A673 (cell line): ENCODE measurements around the gene FCHSD2. TPM values are rescaled to one million over a fixed set of nuclear protein-coding genes. Genes with fewer than 3 reads are reported as not detected.

Experiments
- BruUV-seq: library from RNA; stranded (reverse); fragments of 400-500 nt; replicated peaks from 2 replicates; lab custom pipeline; 2021; lab: Mats Ljungman, UMichigan
- CTCF ChIA-PET: fragments of 300-600 bp; sonication (Branson Sonifier 250); formaldehyde crosslinking; loops from one replicate; lab custom pipeline; 2022; ENCODE audit warnings: antibody characterized with exemption; lab: Charles Lee
- POLR2A ChIA-PET: fragments of 300-600 bp; sonication (Branson Sonifier 250); formaldehyde crosslinking; loops from one replicate; lab custom pipeline; 2022; ENCODE audit warnings: antibody characterized with exemption; ENCODE audit not compliant: low non-redundant PET; lab: Charles Lee
- DNase-seq: peaks from one replicate; pipeline ENCODE4 v3.0.0-alpha.2; 2015; ENCODE audit warnings: low spot score
- H3K27ac ChIP-seq: fragments of 200-600 bp; sonication (generic); 2 replicates; pipeline ENCODE4 v1.5.1; 2016; ENCODE audit warnings: mixed run types, low read depth, mild to moderate bottlenecking, mixed read lengths, antibody characterized with exemption, low read length; ENCODE audit not compliant: poor library complexity, severe bottlenecking
- H3K27me3 ChIP-seq: fragments of 200-600 bp; sonication (generic); replicated peaks from 2 replicates; pipeline ENCODE4 v1.6.1; 2017; ENCODE audit warnings: mixed run types, low read depth, mild to moderate bottlenecking, mixed read lengths, antibody characterized with exemption, low read length; ENCODE audit not compliant: insufficient read depth, poor library complexity
- H3K36me3 ChIP-seq: fragments of 200-600 bp; sonication (generic); 2 replicates; pipeline ENCODE4 v1.6.1; 2016; ENCODE audit warnings: mixed run types, mild to moderate bottlenecking, mixed read lengths, antibody characterized with exemption, low read length; ENCODE audit not compliant: insufficient read depth, poor library complexity, severe bottlenecking
- H3K4me1 ChIP-seq: fragments of 200-600 bp; sonication (generic); 2 replicates; pipeline ENCODE4 v1.6.1; 2017; ENCODE audit warnings: mixed run types, mild to moderate bottlenecking, mixed read lengths, antibody characterized with exemption, low read length; ENCODE audit not compliant: insufficient read depth, poor library complexity, severe bottlenecking
- H3K4me3 ChIP-seq: fragments of 200-600 bp; sonication (generic); 2 replicates; pipeline ENCODE4 v1.5.1; 2016; ENCODE audit warnings: low read depth, mixed run types, mild to moderate bottlenecking, mixed read lengths, low read length; ENCODE audit not compliant: poor library complexity, severe bottlenecking
- H3K9me3 ChIP-seq: fragments of 200-600 bp; sonication (generic); 2 replicates; pipeline ENCODE4 v1.6.1; 2016; ENCODE audit warnings: mixed run types, low read depth, mild to moderate bottlenecking, mixed read lengths, antibody characterized with exemption, low read length; ENCODE audit not compliant: poor library complexity, severe bottlenecking
- EZH2 ChIP-seq: fragments of 200-600 bp; sonication (generic); IDR thresholded peaks from 2 replicates; pipeline ENCODE4 v1.6.1; 2017; ENCODE audit warnings: borderline replicate concordance, low read depth, mild to moderate bottlenecking, mixed read lengths, antibody characterized with exemption, low read length; ENCODE audit not compliant: poor library complexity, severe bottlenecking
- intact Hi-C: fragments of 100-400 bp; cut with micrococcal nuclease; formaldehyde crosslinking; loops from one replicate; pipeline ENCODE4 v1.10.0; 2022; ENCODE audit not compliant: unreplicated experiment
- total RNA-seq: library from RNA; stranded (reverse); gene quantifications from 2 replicates; pipeline ENCODE4 v1.2.3, GENCODE V29; 2021
- TF ChIP-seq, protein P1 (sequence below): fragments of 300-800, 200-600 bp; sonication (generic); conservative IDR thresholded peaks from 2 replicates; pipeline ENCODE4 v1.5.1; 2017; ENCODE audit warnings: low read depth, mild to moderate bottlenecking, antibody characterized with exemption, low read length, moderate library complexity, mixed read lengths

FCHSD2 gene
- total RNA-seq, 1 experiment from 2014 or later, result 44.7 TPM

DNA sequence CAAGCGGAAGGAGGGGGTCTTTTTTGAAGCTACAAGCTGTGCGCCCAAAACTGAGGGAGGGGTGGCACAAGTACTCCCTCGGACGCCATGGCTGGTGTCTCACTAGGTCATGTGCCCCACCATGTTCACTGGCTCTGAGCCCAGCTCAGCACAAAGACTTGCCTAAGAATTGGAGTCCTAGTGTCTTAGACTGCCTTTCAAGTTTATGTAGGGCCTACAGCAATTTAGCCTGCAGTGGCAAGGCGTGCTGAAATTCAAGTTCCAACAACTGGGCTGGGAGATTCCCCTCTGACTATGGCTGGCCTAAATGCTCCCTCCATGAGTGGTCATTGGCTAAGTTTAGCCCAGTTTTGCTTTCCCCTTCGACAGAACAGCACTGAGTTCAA, 27.3 kb downstream of the FCHSD2 start:
- intact Hi-C loops, result no loop called here

DNA sequence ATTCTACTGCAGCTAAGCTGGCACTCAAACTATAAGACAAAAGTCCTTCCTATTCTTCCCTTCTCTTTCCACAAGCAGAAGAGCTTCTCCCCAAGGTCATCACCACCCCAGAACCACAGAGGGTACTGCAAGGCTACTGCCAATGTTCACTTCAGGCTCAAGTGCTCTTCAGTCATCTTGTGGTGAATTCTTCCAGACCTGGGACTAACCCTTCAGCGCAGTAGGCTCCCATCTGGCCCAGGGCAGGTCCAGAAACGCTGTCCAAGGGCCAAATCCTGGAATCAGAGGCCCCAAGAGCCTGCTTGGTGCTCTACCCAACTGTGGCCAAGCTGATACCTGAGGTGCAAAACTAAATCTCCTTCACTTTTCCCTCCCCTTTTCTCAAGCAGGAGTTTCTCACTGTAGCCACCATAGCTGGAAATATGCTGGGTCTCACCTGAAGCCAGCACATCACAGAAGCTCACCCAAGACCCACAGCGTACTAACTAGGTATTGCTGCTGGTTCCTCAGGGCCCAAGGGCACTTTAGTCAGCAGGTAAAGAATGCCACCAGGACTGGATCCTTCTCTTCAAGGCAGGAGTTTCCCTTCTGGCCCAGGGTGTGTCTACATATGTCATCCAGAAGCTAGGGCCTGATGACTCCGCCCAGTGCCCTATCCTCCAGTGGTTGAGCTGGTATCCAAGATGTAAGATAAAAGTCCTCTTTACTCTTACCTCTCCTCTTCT, 27.8 kb downstream of the FCHSD2 start:
- H3K4me1 ChIP-seq, result no peaks in the 10 kb centered on the region
- no peak for DNase-seq
- H3K9me3 ChIP-seq, result no peaks in the 10 kb centered on the region
- no peak overlapping the region for H3K4me3 ChIP-seq
- BruUV-seq, result no TSS peak
- CTCF ChIA-PET, result no interaction called here
- POLR2A ChIA-PET, result no interaction called here
- TF ChIP-seq, protein P1, sequence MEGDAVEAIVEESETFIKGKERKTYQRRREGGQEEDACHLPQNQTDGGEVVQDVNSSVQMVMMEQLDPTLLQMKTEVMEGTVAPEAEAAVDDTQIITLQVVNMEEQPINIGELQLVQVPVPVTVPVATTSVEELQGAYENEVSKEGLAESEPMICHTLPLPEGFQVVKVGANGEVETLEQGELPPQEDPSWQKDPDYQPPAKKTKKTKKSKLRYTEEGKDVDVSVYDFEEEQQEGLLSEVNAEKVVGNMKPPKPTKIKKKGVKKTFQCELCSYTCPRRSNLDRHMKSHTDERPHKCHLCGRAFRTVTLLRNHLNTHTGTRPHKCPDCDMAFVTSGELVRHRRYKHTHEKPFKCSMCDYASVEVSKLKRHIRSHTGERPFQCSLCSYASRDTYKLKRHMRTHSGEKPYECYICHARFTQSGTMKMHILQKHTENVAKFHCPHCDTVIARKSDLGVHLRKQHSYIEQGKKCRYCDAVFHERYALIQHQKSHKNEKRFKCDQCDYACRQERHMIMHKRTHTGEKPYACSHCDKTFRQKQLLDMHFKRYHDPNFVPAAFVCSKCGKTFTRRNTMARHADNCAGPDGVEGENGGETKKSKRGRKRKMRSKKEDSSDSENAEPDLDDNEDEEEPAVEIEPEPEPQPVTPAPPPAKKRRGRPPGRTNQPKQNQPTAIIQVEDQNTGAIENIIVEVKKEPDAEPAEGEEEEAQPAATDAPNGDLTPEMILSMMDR, result no peak
- TF ChIP-seq EZH2, result no peak
- no peak overlapping the region for H3K27ac ChIP-seq
- H3K27me3 ChIP-seq, result no peaks in the 10 kb centered on the region
- no peaks in the 10 kb centered on the region for H3K36me3 ChIP-seq
- intact Hi-C loops, result no loop called here

More for the DNA sequence above, 27.3 kb downstream of the FCHSD2 start:
- no peak overlapping the region for H3K4me3 ChIP-seq
- ChIA-PET CTCF (no interaction called here), POLR2A (no interaction called here)
- no peaks in the 10 kb centered on the region for H3K27me3 ChIP-seq
- no peak overlapping the region for H3K27ac ChIP-seq
- no peak for DNase-seq
- no peaks in the 10 kb centered on the region for H3K4me1 ChIP-seq
- H3K36me3 ChIP-seq, result no peaks in the 10 kb centered on the region
- H3K9me3 ChIP-seq, result no peaks in the 10 kb centered on the region
- TF ChIP-seq EZH2, result no peak
- TF ChIP-seq, protein P1, result no peak
- no TSS peak for BruUV-seq

GRCh38 chr11:73113426-73113825, 28.7 kb downstream of the FCHSD2 start:
- BruUV-seq, result no TSS peak
- ChIA-PET POLR2A (no interaction called here), CTCF (no interaction called here)
- no peak overlapping the region for H3K27ac ChIP-seq
- DNase-seq, result no peak
- intact Hi-C loops, result no loop called here
- no peaks in the 10 kb centered on the region for H3K27me3 ChIP-seq
- TF ChIP-seq EZH2, result no peak
- TF ChIP-seq, protein P1, result no peak
- H3K9me3 ChIP-seq, result no peaks in the 10 kb centered on the region
- no peaks in the 10 kb centered on the region for H3K36me3 ChIP-seq
- H3K4me3 ChIP-seq, result no peak overlapping the region
- no peaks in the 10 kb centered on the region for H3K4me1 ChIP-seq
